DOHH2 (cell line): Measurements from ENCODE around the gene ARL6IP4.

Experiments
- CTCF ChIP-seq: fragments of 200-600 bp; sonication (generic); IDR thresholded peaks from one replicate; pipeline ENCODE4 v1.5.1; 2014; ENCODE audit warnings: antibody characterized with exemption, mild to moderate bottlenecking, low read depth, low read length; ENCODE audit not compliant: poor library complexity, severe bottlenecking
- EZH2phosphoT487 ChIP-seq: fragments of 200-600 bp; sonication (generic); IDR thresholded peaks from 2 replicates; pipeline ENCODE4 v1.6.1; 2017; ENCODE audit warnings: borderline replicate concordance, mild to moderate bottlenecking, antibody characterized with exemption, low read length, moderate library complexity, mixed read lengths

GRCh38 chr12:122946690-122947341 lies 33.7 kb upstream of the ARL6IP4 start:
- TF ChIP-seq CTCF (peak; percentile 29), EZH2phosphoT487 (no peak)
